COLO668 (cell line): ENCODE data around the gene CLEC12A.
"Not testable (repeated sequence)": the region's sequence is repeated elsewhere in the genome, so short reads cannot be mapped to it uniquely, and the experiment has no call there.

Experiments used
- DNase-seq: peaks from one replicate; lab custom pipeline; 2025; ENCODE audit not compliant: unreplicated experiment; lab: John Stamatoyannopoulos, UW

Gene CLEC12A

DNA sequence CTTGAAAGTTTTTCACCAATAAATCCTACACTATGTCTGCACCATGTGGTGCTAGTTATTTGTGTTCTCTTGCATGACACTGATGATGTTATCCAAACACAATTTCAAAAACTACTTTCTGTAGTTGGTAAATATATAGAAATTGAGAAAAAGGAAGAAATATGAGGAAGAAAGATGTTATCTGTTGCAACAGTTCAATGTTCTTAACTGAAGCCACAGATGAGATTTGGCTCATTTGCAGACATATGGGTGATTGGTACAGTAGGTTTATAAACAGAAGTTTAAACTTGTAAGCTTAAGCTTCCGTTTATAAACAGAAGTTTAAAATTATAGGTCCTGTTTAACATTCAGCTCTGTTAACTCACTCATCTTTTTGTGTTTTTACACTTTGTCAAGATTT, at the start of gene CLEC12A:
TSS of gene CLEC12A (plus strand) at position 229 of the 400 bp plus-strand sequence. CDS start 188 bp downstream, outside the sequence.
- no peak for DNase-seq

DNA sequence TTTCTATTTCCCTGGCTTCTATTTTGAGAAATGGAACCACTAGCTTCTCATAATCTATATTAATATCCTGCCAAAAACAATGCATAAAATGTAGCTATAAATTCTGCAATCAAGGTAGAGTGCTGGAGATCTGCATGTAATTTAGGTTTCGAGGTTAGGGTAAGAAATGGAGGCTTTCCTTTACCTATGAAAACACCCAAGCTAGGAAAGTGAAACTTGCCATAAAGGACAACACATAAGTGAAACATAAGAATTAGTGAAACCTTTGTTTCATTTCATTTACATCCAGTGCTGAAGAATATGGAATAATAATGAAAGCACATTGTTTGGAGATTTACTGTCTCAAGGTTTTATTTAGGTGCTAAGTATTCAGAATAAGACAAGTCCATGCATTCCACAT, 48.8 kb upstream of the CLEC12A start:
- no peak for DNase-seq

- DNase-seq, result no peak
Observed at GRCh38 chr12:9925705-9926393, 45.4 kb upstream of the CLEC12A start.

- no peak for DNase-seq
Observed at GRCh38 chr12:9926876-9927275, 44.3 kb upstream of the CLEC12A start.

- no peak for DNase-seq
Observed at GRCh38 chr12:9928607-9929006, 42.6 kb upstream of the CLEC12A start.

GRCh38 chr12:9931245-9931644, 40.0 kb upstream of the CLEC12A start:
- no peak for DNase-seq

DNA sequence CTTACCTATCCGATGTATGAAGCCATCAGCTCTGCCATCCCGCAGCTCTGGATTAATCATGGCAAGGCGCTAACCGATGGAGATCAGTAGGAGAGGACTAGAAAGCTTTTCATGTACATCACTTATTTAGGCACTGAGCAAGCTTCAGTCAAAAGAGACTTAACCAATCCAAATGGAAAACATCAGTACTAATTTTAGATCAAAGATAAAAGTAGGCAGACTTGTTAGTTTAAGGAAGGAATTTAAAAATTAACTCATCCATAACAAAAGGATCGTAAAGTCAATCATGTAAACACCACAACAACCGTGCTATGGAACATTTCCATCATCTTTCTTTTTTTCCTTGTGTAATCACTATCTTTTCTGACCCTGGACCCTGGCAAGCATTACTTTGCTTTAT, 38.9 kb upstream of the CLEC12A start, which contains the start of gene CLEC2A:
TSS of gene CLEC2A (minus strand) at position 101 of the 400 bp plus-strand sequence. CDS start at position 60, 41 bp downstream.
- no peak for DNase-seq

DNA sequence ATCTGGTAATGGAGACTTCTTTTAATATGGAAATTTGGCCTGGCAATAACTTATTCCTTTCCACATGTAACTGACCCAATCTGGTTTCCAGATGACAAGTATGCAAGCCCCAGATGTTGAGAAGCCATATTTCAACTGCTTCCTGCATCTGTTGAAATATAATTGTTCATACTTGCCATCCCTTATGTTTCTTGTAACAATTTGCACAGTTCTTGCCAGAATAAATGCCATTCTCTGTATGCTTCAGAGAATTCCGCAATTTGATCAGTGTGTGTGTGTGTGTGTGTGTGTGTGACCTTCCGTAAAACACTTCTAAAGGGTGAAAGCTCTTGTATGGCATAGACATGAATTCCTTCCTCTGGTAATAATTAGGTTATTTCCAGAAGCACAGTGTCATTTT, 37.3 kb upstream of the CLEC12A start:
- DNase-seq, result no peak

- no peak for DNase-seq
Observed at GRCh38 chr12:9935026-9935425, 36.2 kb upstream of the CLEC12A start.

DNA sequence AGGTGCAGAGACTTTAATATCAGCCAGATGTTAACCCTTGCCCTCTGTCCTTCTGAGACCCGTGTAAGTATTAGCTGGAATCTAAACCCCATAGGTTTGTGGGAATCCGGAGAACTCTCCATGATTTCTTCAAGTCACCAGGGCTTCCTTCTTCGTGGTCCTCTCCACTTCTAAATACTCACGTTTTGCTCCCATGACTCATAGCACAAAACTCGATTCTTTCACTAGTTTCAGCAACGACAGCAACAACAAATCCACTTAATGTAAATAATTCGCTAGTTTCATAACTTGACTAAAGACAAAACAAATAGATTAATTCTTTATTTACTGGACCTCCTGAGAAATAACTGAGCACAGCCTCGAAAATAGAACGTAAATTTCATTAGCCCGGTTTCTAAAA, 34.6 kb upstream of the CLEC12A start:
- DNase-seq, result no peak

DNA sequence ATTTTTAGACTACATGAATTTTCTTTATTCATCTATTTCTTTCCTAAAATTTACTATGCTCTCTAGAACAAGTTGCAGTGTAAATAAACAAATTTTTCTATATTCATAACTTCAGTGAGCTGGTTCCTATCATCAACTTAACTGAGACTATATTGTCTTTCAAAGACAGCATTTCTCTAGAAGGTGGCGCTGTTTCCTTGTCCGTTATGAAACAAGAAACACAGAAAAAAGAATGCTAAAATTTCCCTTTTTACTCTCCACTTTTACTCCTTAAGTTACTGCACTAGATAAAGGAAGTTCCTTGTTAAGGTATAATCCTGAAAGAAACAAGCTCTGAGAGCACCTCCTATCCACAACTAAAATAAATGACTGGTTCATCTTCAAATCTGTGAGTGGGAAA, 30.8 kb upstream of the CLEC12A start:
- no peak for DNase-seq

DNA sequence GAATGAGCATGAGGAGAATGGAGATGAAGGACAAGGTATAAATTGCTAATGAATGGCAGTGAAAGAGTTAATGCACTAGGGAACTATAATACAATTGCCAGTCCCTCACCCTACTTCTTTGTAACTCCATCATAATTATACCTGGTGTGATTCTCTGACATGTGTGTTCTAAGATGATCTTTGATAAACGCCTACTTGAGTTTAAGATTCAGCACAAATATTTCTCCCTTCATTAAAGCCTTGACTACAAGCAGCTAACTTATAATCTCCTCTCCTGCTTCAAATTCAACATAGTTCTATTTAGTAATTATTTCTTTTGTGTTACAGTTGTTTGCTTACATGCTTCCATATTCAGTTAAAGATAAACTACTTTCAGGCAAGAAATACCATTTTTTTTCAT, 29.4 kb upstream of the CLEC12A start:
- no peak for DNase-seq

GRCh38 chr12:9943240-9943639, 28.0 kb upstream of the CLEC12A start:
- DNase-seq, result no peak

DNA sequence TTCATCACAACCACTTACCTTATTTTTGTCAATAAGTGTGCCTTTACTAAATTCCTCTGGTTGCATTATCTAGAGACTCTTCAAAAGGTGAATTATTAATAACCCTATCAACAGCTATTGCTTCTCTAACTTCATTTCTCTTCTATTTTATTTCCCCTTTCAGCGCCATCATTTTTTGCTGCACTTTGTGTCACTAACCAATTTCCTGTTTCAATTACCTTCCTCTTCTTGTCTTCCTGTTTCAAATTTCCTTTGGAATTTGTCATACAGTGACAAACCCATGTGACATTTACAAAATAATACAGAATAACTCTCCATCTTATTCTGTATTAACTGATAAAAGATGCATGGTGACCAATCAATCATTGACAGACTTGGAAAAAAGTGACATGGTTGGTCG, 26.8 kb upstream of the CLEC12A start:
- no peak for DNase-seq

- DNase-seq, result no peak
Observed at GRCh38 chr12:9947674-9948073, 23.5 kb upstream of the CLEC12A start.

DNA sequence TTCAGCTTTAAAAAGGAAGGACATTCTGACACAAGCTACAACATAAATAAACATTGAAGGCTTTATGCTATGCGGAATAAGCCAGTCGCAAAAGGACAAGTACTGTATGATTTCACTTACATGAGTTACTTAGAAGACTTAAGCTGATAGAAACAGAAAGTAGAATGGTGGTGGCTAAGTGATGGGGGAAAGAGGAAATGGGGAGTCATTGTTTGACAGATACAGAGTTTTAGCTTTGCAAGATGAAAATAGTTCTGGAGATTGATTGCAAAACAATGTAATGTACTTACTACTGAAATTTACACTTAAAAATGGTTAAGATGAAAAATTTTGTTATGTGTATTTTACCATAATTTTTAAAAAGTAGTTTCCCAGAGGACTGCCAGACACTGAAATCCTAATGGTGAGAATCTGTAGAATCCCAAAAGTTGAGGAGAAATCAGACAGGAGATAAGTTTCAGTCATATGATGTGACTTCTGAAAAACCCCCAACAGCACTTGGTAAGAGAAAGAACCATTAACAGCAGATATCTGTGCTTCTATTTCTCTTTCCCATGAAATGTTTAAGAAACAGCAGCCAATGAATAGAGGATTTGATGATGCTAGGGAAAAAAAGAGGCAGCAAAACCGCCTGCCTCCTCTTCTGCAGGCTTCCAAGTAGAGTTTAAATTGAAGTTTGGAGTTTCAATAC, 22.5 kb upstream of the CLEC12A start:
- no peak for DNase-seq

DNA sequence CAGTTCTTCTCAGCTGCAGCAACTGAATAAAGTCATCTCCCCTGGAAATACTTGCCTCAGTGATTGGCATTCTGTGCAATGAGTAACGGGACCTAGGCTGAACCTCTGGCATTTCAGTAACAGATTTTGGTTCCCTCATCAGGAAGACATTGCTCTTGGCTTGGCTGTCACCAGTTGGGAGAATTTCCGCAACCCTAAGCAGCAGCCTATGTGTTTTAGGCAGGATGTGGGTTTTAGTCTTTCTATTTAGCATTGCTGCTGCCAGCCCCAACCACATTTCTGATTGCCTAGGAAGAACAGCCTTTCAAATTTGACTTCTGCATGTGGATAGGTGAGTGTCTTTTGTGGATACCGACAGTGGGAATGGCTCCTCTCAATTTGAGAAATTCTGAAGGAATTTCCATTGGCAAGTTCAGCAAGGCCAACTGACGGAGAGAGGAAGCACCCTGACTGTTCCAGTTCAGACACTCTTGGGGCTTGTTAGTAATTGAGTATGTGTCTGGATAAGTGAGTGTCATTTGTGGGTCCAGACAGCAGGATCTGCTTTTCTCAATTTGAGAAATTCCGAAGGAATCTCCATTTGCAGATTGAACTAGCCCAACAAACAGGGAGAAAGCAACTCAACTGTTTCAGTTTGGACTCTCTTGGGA, 20.1 kb upstream of the CLEC12A start:
- DNase-seq, result no peak

DNA sequence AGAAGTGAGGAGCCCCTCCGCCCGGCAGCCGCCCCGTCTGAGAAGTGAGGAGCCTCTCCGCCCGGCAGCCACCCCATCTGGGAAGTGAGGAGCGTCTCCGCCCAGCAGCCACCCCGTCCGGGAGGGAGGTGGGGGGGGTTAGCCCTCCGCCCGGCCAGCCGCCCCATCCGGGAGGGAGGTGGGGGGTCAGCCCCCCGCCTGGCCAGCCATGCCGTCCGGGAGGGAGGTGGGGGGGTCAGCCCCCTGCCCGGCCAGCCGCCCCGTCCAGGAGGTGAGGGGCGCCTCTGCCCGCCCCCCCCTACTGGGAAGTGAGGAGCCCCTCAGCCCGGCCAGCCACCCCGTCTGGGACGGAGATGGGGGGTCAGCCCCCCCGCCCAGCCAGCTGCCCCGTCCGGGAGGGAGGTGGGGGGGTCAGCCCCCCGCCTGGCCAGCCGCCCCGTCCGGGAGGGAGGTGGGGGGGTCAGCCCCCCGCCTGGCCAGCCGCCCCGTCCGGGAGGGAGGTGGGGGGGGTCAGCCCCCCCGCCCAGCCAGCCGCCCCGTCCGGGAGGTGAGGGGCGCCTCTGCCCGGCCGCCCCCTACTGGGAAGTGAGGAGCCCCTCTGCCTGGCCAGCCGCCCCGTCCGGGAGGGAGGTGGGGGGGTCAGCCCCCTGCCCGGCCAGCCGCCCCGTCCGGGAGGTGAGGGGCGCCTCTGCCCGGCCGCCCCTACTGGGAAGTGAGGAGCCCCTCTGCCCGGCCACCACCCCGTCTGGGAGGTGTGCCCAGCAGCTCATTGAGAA, 18.1 kb upstream of the CLEC12A start:
- DNase-seq, result not testable (repeated sequence)

GRCh38 chr12:9957834-9958233, 13.4 kb upstream of the CLEC12A start:
- no peak for DNase-seq

DNA sequence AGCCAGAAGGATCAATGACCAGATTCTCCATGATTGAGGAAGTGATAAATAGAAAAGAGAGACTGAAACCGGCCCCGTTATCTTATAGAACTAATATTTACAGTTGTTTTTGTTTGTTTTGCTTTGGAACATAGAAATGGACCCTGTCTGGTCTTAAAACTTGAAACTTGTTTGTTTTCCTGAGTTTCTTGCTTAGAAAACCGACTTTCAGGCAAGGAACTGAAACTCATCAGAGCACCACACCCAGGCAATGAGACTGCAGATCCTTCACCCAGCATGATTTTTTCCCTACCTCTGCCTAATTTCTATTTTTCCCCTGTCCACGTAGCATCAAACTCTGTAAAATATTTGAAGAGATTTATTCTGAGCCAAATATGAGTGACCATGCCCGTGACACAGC, 10.6 kb upstream of the CLEC12A start:
- DNase-seq, result no peak

DNA sequence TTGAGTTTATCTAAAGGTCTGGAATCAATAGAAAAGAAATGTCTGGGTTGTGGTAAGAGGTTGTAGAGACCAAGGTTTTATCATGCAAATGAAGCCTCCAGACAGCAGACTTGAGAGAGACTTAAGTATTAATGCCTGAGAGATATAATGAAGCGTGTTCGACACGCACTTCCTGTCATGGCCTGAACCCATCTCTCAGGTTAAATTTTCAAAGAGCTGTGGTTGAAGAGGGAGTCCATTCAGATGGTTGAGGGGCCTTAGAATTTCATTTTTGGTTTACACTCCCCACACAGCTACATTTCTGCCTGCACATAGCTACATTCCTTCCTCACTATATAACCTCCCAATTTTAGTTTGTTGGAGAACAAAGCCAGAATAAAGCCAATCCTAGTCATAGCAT, 10.1 kb upstream of the CLEC12A start:
- DNase-seq, result no peak
